ENCODE data around the gene CDK4.

Gene CDK4

DNA sequence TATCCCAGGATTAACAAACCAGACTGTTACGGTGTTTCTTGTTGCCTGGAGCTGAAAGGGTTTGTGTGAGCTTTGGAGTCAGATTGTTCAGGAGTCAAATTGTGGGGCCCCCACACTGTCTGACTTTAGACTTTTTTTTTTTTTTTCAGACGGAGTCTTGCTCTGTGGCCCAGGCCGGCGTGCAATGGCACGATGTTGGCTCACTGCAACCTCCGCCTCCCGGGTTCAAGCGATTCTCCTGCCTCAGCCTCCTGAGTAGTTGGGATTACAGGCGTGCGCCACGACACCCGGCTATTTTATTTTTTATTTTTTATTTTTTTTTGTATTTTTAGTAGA, 31.3 kb upstream of the CDK4 start:
- TF ChIP-seq, protein P1, sequence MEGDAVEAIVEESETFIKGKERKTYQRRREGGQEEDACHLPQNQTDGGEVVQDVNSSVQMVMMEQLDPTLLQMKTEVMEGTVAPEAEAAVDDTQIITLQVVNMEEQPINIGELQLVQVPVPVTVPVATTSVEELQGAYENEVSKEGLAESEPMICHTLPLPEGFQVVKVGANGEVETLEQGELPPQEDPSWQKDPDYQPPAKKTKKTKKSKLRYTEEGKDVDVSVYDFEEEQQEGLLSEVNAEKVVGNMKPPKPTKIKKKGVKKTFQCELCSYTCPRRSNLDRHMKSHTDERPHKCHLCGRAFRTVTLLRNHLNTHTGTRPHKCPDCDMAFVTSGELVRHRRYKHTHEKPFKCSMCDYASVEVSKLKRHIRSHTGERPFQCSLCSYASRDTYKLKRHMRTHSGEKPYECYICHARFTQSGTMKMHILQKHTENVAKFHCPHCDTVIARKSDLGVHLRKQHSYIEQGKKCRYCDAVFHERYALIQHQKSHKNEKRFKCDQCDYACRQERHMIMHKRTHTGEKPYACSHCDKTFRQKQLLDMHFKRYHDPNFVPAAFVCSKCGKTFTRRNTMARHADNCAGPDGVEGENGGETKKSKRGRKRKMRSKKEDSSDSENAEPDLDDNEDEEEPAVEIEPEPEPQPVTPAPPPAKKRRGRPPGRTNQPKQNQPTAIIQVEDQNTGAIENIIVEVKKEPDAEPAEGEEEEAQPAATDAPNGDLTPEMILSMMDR (IDR thresholded peaks at IDR 0.05; ENCODE audit: borderline replicate concordance, insufficient read depth, low read depth, low read length): no peak
- H3K4me3 ChIP-seq (ENCODE audit: low read depth, low read length): peak overlapping the region; percentile 66

GRCh38 chr12:57782608-57783465, 30.7 kb upstream of the CDK4 start, which contains the start of gene TSFM:
TSS of gene TSFM (plus strand) at chr12:57782787. CDS start at chr12:57782802, 15 bp downstream.
- H3K4me3 ChIP-seq (ENCODE audit: low read depth, low read length): peak within 1 kb of the TSS; percentile 66
- TF ChIP-seq, protein P1 (IDR thresholded peaks at IDR 0.05; ENCODE audit: borderline replicate concordance, insufficient read depth, low read depth, low read length): peak; percentile 91

- TF ChIP-seq, protein P1 (IDR thresholded peaks at IDR 0.05; ENCODE audit: borderline replicate concordance, insufficient read depth, low read depth, low read length): no peak
- H3K4me3 ChIP-seq (ENCODE audit: low read depth, low read length): no peak overlapping the region
Observed at GRCh38 chr12:57782243-57782607, 30.1 kb upstream of the CDK4 start.

DNA sequence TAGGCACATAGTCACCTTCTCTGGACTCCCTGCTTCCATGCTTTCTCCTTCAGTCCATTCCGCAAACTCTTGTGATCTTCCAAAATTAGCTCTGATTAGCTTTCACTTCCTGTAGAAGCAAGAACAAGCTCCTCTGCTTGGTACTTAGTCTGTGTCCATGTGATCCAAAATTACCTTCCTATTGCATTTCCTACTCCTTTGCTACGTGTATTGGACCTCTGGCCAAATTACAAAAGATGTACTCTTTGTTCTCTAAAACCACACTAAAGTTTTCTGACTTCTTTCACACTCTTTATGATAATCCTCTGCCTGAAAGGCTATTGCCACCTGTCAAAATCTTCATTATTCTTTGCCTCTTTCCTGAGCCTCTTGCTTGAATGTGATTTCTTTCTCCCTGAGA, 29.7 kb upstream of the CDK4 start:
- TF ChIP-seq, protein P1 (IDR thresholded peaks at IDR 0.05; ENCODE audit: borderline replicate concordance, insufficient read depth, low read depth, low read length): no peak
- no peak overlapping the region for H3K4me3 ChIP-seq (ENCODE audit: low read depth, low read length)

GRCh38 chr12:57781244-57781643, 29.1 kb upstream of the CDK4 start:
- TF ChIP-seq, protein P1 (IDR thresholded peaks at IDR 0.05; ENCODE audit: borderline replicate concordance, insufficient read depth, low read depth, low read length): no peak

DNA sequence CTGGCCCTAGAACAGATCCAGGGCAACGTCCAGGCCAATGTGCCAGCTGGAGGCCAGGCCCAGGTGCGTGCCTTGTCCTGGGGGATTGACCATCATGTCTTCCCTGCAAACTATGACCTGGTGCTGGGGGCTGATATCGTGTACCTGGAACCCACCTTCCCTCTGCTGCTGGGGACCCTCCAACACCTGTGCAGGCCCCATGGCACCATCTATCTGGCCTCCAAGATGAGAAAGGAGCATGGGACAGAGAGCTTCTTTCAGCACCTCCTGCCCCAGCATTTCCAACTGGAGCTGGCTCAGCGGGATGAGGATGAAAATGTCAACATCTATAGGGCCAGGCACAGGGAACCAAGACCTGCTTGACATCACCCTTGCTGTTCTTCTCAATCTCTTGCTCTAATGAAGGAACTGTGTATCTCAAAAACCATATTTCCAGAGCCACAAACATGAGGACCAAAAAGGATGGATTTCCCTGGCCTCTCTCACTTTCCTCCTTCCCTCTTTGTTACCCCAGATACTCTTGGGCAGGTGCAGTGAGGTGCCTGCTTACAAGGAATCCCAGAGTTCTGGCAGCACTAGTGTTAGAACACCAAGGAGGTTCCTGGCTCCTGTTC, 28.3 kb upstream of the CDK4 start:
- no peak overlapping the region for H3K4me3 ChIP-seq (ENCODE audit: low read depth, low read length)
- TF ChIP-seq, protein P1 (IDR thresholded peaks at IDR 0.05; ENCODE audit: borderline replicate concordance, insufficient read depth, low read depth, low read length): no peak

More at GRCh38 chr12:57781244-57781643, 29.1 kb upstream of the CDK4 start:
- no peak overlapping the region for H3K4me3 ChIP-seq (ENCODE audit: low read depth, low read length)

- TF ChIP-seq, protein P1 (IDR thresholded peaks at IDR 0.05; ENCODE audit: borderline replicate concordance, insufficient read depth, low read depth, low read length): no peak
- H3K4me3 ChIP-seq (ENCODE audit: low read depth, low read length): no peak overlapping the region
Observed at GRCh38 chr12:57779736-57780135, 27.6 kb upstream of the CDK4 start.

Measured in GM12875 (cell line).